Endothelial cell of umbilical vein (primary cell): ENCODE measurements around the gene TM4SF18. TPM values are rescaled to one million over a fixed set of nuclear protein-coding genes. Genes with fewer than 3 reads are reported as not detected.

Source experiments
- BruUV-seq: library from RNA; stranded (reverse); fragments of 400-500 nt; replicated peaks from 2 replicates; lab custom pipeline; 2021; lab: Mats Ljungman, UMichigan
- CTCF ChIA-PET: fragments of 300-600, 350-600 bp; sonication (Branson Sonifier 250); formaldehyde crosslinking; loops from one replicate; lab custom pipeline; 2021; ENCODE audit warnings: antibody characterized with exemption, inconsistent platforms; lab: Charles Lee
- POLR2A ChIA-PET: fragments of 300-600, 350-600 bp; sonication (Branson Sonifier 250); formaldehyde crosslinking; loops from one replicate; lab custom pipeline; 2021; ENCODE audit warnings: antibody characterized with exemption, inconsistent platforms; lab: Charles Lee
- DNase-seq: peaks from one replicate; pipeline ENCODE4 v3.0.0-alpha.2; 2011; ENCODE audit warnings: low read depth, low spot score
- FAIRE-seq: peaks from 2 replicates; lab custom pipeline; 2011; peaks lifted over from hg19 to GRCh38; lab: Jason Lieb, UNC
- H2AFZ ChIP-seq: 2 replicates; pipeline ENCODE4 v1.6.0; 2012; ENCODE audit warnings: low read depth, low read length, control low read depth, inconsistent platforms
- H3K27ac ChIP-seq: 2 replicates; pipeline ENCODE4 v1.5.1; 2011; ENCODE audit warnings: low read depth, mild to moderate bottlenecking, control low read depth, low read length, moderate library complexity; ENCODE audit not compliant: insufficient read depth
- H3K27me3 ChIP-seq, 2 experiments: 2 replicates each; pipeline versions ENCODE4 v1.6.0 to v1.6.1; 2011; ENCODE audit warnings: low read length in 2 of 2, mixed read lengths in 1 of 2; ENCODE audit not compliant: control insufficient read depth in 2 of 2, insufficient read depth in 2 of 2
- H3K36me3 ChIP-seq, 2 experiments: 2 replicates in 1 of 2; 3 replicates in 1 of 2; pipeline ENCODE4 v1.5.1; 2011; ENCODE audit warnings: low read length in 2 of 2, mild to moderate bottlenecking in 1 of 2, moderate library complexity in 1 of 2; ENCODE audit not compliant: control insufficient read depth in 2 of 2, insufficient read depth in 2 of 2; ENCODE audit errors: extremely low read depth in 1 of 2
- H3K4me1 ChIP-seq: 3 replicates; pipeline ENCODE4 v1.5.1; 2011; ENCODE audit warnings: mild to moderate bottlenecking, low read length; ENCODE audit not compliant: control insufficient read depth, insufficient read depth; ENCODE audit errors: extremely low read depth
- H3K4me2 ChIP-seq: 2 replicates; pipeline ENCODE4 v1.6.1; 2011; ENCODE audit warnings: low read length, control low read depth, mixed read lengths; ENCODE audit not compliant: insufficient read depth
- H3K4me3 ChIP-seq, 3 experiments: fragments of 200-600 bp in 1 of 3; sonication (generic), shearing (Covaris generic) in 1 of 3; replicated peaks in 1 of 3; 2 replicates each; pipeline ENCODE4 v1.5.1; 2011 to 2016; ENCODE audit warnings: control low read depth in 3 of 3, low read length in 3 of 3, mild to moderate bottlenecking in 2 of 3, inconsistent platforms in 1 of 3, low read depth in 1 of 3, moderate library complexity in 1 of 3; ENCODE audit not compliant: insufficient read depth in 1 of 3
- H3K79me2 ChIP-seq: 2 replicates; pipeline ENCODE4 v1.6.0; 2012; ENCODE audit warnings: low read length, inconsistent platforms; ENCODE audit not compliant: control insufficient read depth, insufficient read depth
- H3K9ac ChIP-seq: replicated peaks from 2 replicates; pipeline ENCODE3; 2011; ENCODE audit warnings: low read length, control low read depth; ENCODE audit not compliant: insufficient read depth; ENCODE audit errors: extremely low read depth
- H3K9me1 ChIP-seq: replicated peaks from 3 replicates; pipeline ENCODE4 v1.6.0; 2011; ENCODE audit warnings: mild to moderate bottlenecking, low read length; ENCODE audit not compliant: control insufficient read depth, insufficient read depth; ENCODE audit errors: extremely low read depth
- H3K9me3 ChIP-seq: replicated peaks from 2 replicates; pipeline ENCODE4 v1.5.1; 2012; ENCODE audit warnings: low read length, inconsistent platforms; ENCODE audit not compliant: control insufficient read depth, insufficient read depth
- H4K20me1 ChIP-seq: replicated peaks from 2 replicates; pipeline ENCODE3; 2011; ENCODE audit warnings: mild to moderate bottlenecking, low read length; ENCODE audit not compliant: control insufficient read depth, insufficient read depth; ENCODE audit errors: extremely low read depth
- POLR2A ChIP-seq: IDR thresholded peaks from 2 replicates; pipeline ENCODE4 v1.6.1; 2012; ENCODE audit warnings: low read depth, mild to moderate bottlenecking, control low read depth, low read length
- dilution Hi-C: fragments of 300-500 bp; cut with MboI; formaldehyde crosslinking; loops from one replicate; pipeline ENCODE4 v1.15.0; 2019; ENCODE audit warnings: low sequenced_read_pairs; ENCODE audit not compliant: extremely low pct_ligation_motif_present
- intact Hi-C: fragments of 100-400 bp; cut with micrococcal nuclease; formaldehyde crosslinking; loops from one replicate; pipeline ENCODE4 v1.10.0; 2022
- polyA plus RNA-seq, 4 experiments: library from polyadenylated mRNA; depleted of rRNA in 3 of 4; stranded (reverse) in 3 of 4; unstranded in 1 of 4; fragments of >200 nt; gene quantifications; 2 replicates each; pipeline versions ENCODE4 v1.2.1 to v1.2.3, GENCODE V29; 2011 to 2012; ENCODE audit warnings: missing spikeins in 1 of 4
- total RNA-seq: library from RNA; stranded (reverse); gene quantifications from 2 replicates; pipeline ENCODE4 v1.2.3, GENCODE V29; 2021
- TF ChIP-seq, protein P1 (sequence below), 2 donors: IDR thresholded peaks; 1 replicate in 1 of 2; 2 replicates in 1 of 2; pipeline ENCODE4 v1.5.1; 2011; ENCODE audit warnings: low read length in 2 of 2, mild to moderate bottlenecking in 2 of 2, moderate library complexity in 2 of 2, control low read depth in 1 of 2, inconsistent platforms in 1 of 2, low read depth in 1 of 2; ENCODE audit not compliant: insufficient read depth in 1 of 2; ENCODE audit errors: extremely low read depth in 1 of 2

Gene TM4SF18
- total and polyA plus RNA-seq, 2 donors (not counting 3 experiments of a cell fraction or from before 2014, with no cell fraction given) = 158 to 163 TPM

DNA sequence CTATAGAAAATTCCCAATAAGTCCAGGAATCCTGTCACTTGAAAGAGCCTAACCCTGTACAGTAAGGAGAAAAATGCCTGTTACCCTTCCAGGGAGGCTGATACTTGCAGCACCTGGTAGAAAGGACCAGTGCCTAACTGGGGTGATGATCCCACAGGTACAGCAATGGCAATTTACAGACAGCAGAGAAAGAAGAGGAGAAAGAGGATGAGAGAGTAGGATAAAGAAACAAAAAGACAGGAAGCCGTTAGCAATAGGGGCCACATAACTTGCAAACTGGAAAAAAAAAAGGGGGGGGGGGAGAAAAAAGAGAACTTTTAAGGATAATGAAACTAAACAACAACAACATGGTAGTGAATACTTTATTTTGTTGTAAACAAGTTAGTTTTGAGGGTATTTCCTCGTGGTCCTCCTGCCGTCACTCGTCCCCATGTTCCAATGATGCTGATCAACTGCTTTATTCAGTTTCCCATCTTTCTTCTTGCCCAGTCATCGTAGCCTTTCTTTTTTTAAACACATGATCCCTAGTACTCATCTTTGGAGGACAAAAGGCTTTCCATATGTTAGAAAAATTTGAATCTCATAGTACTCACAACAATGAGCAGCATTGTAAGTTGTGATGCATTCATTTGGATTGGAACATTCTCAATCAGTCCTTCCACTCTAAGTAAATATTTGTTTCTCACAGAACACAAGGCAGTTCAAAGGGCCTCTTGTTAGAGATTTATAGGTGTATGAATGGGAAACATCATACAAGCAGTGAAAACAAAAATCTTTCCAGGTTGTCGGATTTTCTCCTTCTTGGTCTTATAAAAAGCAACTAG lies 35.5 kb upstream of the TM4SF18 start:
- CTCF ChIA-PET = interaction anchor here (0.7 to 2.2 kb wide), 6 partner anchors 14 to 413 kb away, joined by 3 to 14 read pairs (median 4); no protein-coding TSS in a partner anchor

More for the DNA sequence above, 35.5 kb upstream of the TM4SF18 start:
- TSS peak; percentile 1 for BruUV-seq
- H3K4me1 ChIP-seq = peaks cover 69% of the 10 kb centered on the region
- H2AFZ ChIP-seq = no peak overlapping the region
- H3K9me3 ChIP-seq = no peaks in the 10 kb centered on the region
- POLR2A ChIA-PET = interaction anchor here (0.7 to 1.0 kb wide), 5 partner anchors 9 to 383 kb away, joined by 3 to 9 read pairs (median 3); partner anchors contain the start of gene TM4SF1
- no peaks in the 10 kb centered on the region for H3K9me1 ChIP-seq
- H3K36me3 ChIP-seq = peaks cover 18 to 37% of the 10 kb centered on the region in 2 experiments
- peak; percentile 58 for TF ChIP-seq POLR2A
- TF ChIP-seq, protein P1, sequence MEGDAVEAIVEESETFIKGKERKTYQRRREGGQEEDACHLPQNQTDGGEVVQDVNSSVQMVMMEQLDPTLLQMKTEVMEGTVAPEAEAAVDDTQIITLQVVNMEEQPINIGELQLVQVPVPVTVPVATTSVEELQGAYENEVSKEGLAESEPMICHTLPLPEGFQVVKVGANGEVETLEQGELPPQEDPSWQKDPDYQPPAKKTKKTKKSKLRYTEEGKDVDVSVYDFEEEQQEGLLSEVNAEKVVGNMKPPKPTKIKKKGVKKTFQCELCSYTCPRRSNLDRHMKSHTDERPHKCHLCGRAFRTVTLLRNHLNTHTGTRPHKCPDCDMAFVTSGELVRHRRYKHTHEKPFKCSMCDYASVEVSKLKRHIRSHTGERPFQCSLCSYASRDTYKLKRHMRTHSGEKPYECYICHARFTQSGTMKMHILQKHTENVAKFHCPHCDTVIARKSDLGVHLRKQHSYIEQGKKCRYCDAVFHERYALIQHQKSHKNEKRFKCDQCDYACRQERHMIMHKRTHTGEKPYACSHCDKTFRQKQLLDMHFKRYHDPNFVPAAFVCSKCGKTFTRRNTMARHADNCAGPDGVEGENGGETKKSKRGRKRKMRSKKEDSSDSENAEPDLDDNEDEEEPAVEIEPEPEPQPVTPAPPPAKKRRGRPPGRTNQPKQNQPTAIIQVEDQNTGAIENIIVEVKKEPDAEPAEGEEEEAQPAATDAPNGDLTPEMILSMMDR (IDR thresholded peaks at IDR 0.05; ENCODE audit: extremely low read depth in 1 of 2, insufficient read depth in 1 of 2, low read depth in 1 of 2, low read length in 2 of 2) = no peak
- no peaks in the 10 kb centered on the region for H4K20me1 ChIP-seq
- H3K27me3 ChIP-seq = no peaks in the 10 kb centered on the region
- H3K4me2 ChIP-seq = peak overlapping the region; percentile 39
- H3K4me3 ChIP-seq = no peak overlapping the region
- no peak overlapping the region for H3K9ac ChIP-seq
- intact Hi-C loops (no loop called here), dilution Hi-C loops (no loop called here)
- FAIRE-seq (no peak), DNase-seq (peak; percentile 26)
- peaks cover 22% of the 10 kb centered on the region for H3K79me2 ChIP-seq
- peak overlapping the region; percentile 30 for H3K27ac ChIP-seq
